MCF 10A (cell line): Measurements from ENCODE around the gene KRTAP29-1. TPM values are rescaled to one million over a fixed set of nuclear protein-coding genes. Genes with fewer than 3 reads are reported as not detected.

Experiments
- BruUV-seq: library from RNA; stranded (reverse); fragments of 400-500 nt; replicated peaks from 2 replicates; lab custom pipeline; 2021; lab: Mats Ljungman, UMichigan
- CTCF ChIA-PET: fragments of 300-600 bp; sonication (Branson Sonifier 250); formaldehyde crosslinking; extraction: SDS; loops from one replicate; lab custom pipeline; 2021; ENCODE audit warnings: antibody characterized with exemption, inconsistent platforms; lab: Yijun Ruan, JAX
- POLR2A ChIA-PET: fragments of 300-600, 350-650 bp; sonication (Branson Sonifier 250); formaldehyde crosslinking; extraction: SDS; loops from one replicate; lab custom pipeline; 2020; ENCODE audit warnings: antibody characterized with exemption, inconsistent platforms; lab: Yijun Ruan, JAX
- DNase-seq: peaks from one replicate; pipeline ENCODE4 v3.0.0-alpha.2; 2018; ENCODE audit not compliant: unreplicated experiment
- H3K27ac Mint-ChIP-seq: one replicate; pipeline ENCODE4 v1.8.0; 2022; ENCODE audit warnings: mild to moderate bottlenecking, low read depth, mixed read lengths; ENCODE audit not compliant: unreplicated experiment
- H3K27me3 Mint-ChIP-seq: one replicate; pipeline ENCODE4 v1.8.0; 2022; ENCODE audit warnings: mixed read lengths; ENCODE audit not compliant: insufficient read depth, unreplicated experiment
- H3K36me3 Mint-ChIP-seq: one replicate; pipeline ENCODE4 v1.8.0; 2022; ENCODE audit warnings: mild to moderate bottlenecking, moderate library complexity, mixed read lengths; ENCODE audit not compliant: insufficient read depth, unreplicated experiment
- H3K4me1 Mint-ChIP-seq: one replicate; pipeline ENCODE4 v1.8.0; 2022; ENCODE audit warnings: mixed read lengths; ENCODE audit not compliant: insufficient read depth, unreplicated experiment
- H3K4me3 Mint-ChIP-seq: one replicate; pipeline ENCODE4 v1.8.0; 2022; ENCODE audit warnings: mild to moderate bottlenecking, moderate library complexity, mixed read lengths; ENCODE audit not compliant: unreplicated experiment
- H3K9me3 Mint-ChIP-seq: one replicate; pipeline ENCODE4 v1.8.0; 2022; ENCODE audit warnings: mixed read lengths; ENCODE audit not compliant: unreplicated experiment
- intact Hi-C: fragments of 100-400 bp; cut with micrococcal nuclease; formaldehyde crosslinking; loops from 2 replicates; pipeline ENCODE4 v1.14.1; 2022
- total RNA-seq: library from RNA; stranded (reverse); gene quantifications from 2 replicates; pipeline ENCODE4 v1.2.3, GENCODE V29; 2022
- TF ChIP-seq, protein P1 (sequence below): fragments of 200-600 bp; IDR thresholded peaks from one replicate; pipeline ENCODE4 v1.8.0; 2022; ENCODE audit warnings: antibody characterized with exemption, mild to moderate bottlenecking; ENCODE audit not compliant: unreplicated experiment

The KRTAP29-1 gene
- total RNA-seq, 1 experiment from 2014 or later, result not detected

DNA sequence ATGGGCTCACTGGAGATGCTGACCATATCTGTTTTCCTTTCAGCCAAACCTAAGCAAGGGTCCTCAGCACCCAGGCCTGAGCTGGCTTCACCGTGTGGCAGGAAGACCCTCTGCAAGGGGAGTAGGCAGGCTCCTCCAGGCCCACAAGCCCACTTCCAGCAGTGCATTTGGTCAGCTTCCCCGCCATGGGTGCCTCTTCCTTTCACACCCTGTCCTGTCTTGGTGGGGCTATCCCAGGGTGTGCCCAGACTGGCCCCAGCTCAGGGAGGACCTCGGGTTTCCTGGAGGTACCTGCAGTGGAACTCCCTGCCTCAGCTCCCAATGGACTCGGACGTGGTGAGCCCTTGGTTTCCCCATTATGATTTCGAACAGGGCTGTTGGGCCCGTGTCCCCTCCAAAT is 25.6 kb upstream of the KRTAP29-1 start:
- ChIA-PET CTCF (interaction anchor here (0.7 to 1.4 kb wide), 9 partner anchors 11 to 521 kb away, joined by 3 to 9 read pairs (median 4); no protein-coding TSS in a partner anchor), POLR2A (no interaction called here)
- H3K4me1 Mint-ChIP-seq, result no peaks in the 10 kb centered on the region
- intact Hi-C loops, result loop anchor here (2.0 to 10.0 kb wide), 3 partner anchors 339 to 703 kb away; no protein-coding TSS in a partner anchor
- no TSS peak for BruUV-seq
- no peaks in the 10 kb centered on the region for H3K36me3 Mint-ChIP-seq
- H3K27ac Mint-ChIP-seq, result no peak overlapping the region
- TF ChIP-seq, protein P1, sequence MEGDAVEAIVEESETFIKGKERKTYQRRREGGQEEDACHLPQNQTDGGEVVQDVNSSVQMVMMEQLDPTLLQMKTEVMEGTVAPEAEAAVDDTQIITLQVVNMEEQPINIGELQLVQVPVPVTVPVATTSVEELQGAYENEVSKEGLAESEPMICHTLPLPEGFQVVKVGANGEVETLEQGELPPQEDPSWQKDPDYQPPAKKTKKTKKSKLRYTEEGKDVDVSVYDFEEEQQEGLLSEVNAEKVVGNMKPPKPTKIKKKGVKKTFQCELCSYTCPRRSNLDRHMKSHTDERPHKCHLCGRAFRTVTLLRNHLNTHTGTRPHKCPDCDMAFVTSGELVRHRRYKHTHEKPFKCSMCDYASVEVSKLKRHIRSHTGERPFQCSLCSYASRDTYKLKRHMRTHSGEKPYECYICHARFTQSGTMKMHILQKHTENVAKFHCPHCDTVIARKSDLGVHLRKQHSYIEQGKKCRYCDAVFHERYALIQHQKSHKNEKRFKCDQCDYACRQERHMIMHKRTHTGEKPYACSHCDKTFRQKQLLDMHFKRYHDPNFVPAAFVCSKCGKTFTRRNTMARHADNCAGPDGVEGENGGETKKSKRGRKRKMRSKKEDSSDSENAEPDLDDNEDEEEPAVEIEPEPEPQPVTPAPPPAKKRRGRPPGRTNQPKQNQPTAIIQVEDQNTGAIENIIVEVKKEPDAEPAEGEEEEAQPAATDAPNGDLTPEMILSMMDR, result no peak
- H3K27me3 Mint-ChIP-seq, result no peaks in the 10 kb centered on the region
- no peak overlapping the region for H3K4me3 Mint-ChIP-seq
- DNase-seq, result no peak
- H3K9me3 Mint-ChIP-seq, result no peaks in the 10 kb centered on the region

DNA sequence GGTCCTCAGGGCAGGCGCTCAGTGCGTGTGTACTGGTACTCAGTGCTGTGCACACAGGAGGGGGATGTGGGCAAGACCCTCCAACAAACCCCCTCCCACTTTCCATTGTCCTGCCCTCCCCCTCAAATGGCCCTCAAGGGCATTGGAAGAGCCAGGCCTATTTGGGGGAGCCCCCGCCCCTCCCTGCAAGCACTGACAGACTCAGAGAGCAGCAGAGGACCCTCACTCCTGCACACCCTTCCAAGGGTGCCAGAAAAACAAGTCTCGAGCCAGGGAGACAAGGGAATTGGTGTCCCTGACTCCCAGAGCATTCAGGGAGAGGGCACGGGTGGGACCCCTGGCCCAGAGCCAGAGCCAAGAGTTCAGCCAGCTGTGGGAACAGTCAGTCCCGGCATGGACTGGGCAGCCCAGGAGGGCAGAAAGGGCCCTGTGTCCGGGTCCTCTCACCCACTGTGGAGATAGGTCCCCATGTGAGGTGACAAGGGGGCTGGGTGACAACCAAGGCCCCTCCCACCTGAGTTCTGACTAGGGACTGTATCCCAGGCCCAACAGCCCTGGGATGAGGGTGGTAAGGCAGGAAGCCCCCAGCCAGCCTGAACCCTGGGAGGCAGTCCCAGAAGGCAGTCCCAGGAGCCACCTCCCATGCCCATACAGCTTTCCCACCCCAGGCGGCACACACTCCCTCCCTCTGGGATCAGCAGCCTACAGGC is 24.9 kb upstream of the KRTAP29-1 start:
- ChIA-PET POLR2A (no interaction called here), CTCF (interaction anchor here (0.9 to 1.4 kb wide), 5 partner anchors 10 to 520 kb away, joined by 3 to 9 read pairs (median 4); no protein-coding TSS in a partner anchor)
- intact Hi-C loops, result loop anchor here (2.0 to 10.0 kb wide), 3 partner anchors 339 to 703 kb away; no protein-coding TSS in a partner anchor

DNA sequence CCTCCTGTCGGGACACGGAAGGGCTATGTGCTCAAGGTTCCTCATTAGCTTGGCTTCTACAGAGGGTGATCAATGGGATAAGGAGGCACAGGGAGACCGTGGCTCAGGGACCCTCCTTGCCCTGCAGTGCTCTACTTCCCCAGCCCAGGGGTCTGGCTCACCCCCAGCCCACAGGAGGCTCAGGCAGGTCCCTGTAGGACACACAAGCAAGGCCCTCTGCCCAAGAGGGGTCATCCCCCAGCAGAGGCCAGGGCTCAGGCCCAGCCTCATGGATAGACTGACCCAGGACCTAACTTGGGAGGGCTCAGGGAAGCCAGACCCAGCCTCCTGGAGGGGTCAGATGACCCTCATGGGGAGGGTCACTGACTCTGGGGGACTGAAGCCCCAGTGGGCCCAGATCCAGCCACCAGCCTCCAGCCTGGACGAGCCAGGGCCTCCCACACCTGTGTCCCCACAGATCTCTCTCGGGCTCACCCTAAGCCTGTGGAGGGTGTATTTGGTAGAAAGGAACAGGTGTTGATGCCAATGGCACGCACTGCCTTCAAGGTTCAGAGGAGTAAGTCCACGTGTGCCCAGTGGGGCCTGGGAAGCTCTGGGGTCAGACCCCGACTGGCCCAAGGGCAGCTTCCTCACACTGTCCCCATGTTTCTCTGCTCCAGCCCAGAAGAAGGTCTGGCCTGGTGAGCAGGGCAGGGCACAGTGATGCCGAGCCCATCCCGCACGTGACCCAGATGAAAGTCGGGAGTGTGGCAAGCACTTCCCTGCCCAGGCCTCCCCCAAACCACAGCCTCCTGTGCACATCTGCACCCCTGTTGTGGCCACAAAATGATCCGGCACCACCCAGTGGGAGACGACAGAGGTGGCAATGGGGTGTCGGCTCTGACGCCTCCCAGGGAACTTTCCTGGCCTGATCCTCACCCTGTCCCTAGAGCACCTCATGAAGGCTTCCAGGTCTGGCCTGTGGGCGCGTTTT is 23.8 kb upstream of the KRTAP29-1 start:
- ChIA-PET POLR2A (no interaction called here), CTCF (interaction anchor here (1.7 kb wide), 1 partner anchor 222 kb away, joined by 6 read pairs; no protein-coding TSS in a partner anchor)
- BruUV-seq, result no TSS peak
- no peak overlapping the region for H3K27ac Mint-ChIP-seq
- no peaks in the 10 kb centered on the region for H3K36me3 Mint-ChIP-seq
- H3K27me3 Mint-ChIP-seq, result no peaks in the 10 kb centered on the region
- H3K4me1 Mint-ChIP-seq, result no peaks in the 10 kb centered on the region
- no peak overlapping the region for H3K4me3 Mint-ChIP-seq
- no peaks in the 10 kb centered on the region for H3K9me3 Mint-ChIP-seq
- TF ChIP-seq, protein P1, result no peak
- no peak for DNase-seq
- intact Hi-C loops, result loop anchor here (10.0 kb wide), 1 partner anchor 702 kb away; no protein-coding TSS in a partner anchor

More for the DNA sequence above, 24.9 kb upstream of the KRTAP29-1 start:
- no peak for DNase-seq
- no peaks in the 10 kb centered on the region for H3K9me3 Mint-ChIP-seq
- BruUV-seq, result no TSS peak
- TF ChIP-seq, protein P1, result no peak
- H3K27me3 Mint-ChIP-seq, result no peaks in the 10 kb centered on the region
- no peak overlapping the region for H3K4me3 Mint-ChIP-seq
- H3K27ac Mint-ChIP-seq, result no peak overlapping the region
- no peaks in the 10 kb centered on the region for H3K4me1 Mint-ChIP-seq
- H3K36me3 Mint-ChIP-seq, result no peaks in the 10 kb centered on the region

DNA sequence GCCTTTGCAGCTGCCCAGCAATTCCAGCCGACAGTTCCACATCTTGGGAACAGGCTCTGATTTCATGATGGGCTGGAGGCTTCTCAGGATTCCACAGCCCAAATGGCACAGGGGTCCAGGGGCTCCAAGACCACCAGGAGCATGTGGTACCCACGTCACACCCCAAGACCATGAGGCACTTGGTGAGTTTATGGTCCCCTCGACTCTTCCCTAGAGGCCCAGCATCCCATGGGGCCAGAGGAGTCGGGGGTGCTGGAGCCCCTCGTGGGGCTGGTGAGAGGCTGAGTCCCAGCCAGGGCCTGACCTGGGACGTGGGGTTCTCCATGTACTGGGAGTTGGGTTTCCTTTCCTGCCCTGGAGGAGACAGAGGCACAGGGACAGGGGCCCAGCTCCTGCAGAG is 23.0 kb upstream of the KRTAP29-1 start:
- no peak overlapping the region for H3K4me3 Mint-ChIP-seq
- no peaks in the 10 kb centered on the region for H3K27me3 Mint-ChIP-seq
- ChIA-PET POLR2A (no interaction called here), CTCF (interaction anchor here (1.7 kb wide), 1 partner anchor 223 kb away, joined by 6 read pairs; no protein-coding TSS in a partner anchor)
- H3K4me1 Mint-ChIP-seq, result no peaks in the 10 kb centered on the region
- BruUV-seq, result no TSS peak
- no peaks in the 10 kb centered on the region for H3K36me3 Mint-ChIP-seq
- no peak overlapping the region for H3K27ac Mint-ChIP-seq
- TF ChIP-seq, protein P1, result no peak
- no peak for DNase-seq
- H3K9me3 Mint-ChIP-seq, result no peaks in the 10 kb centered on the region
- intact Hi-C loops, result loop anchor here (10.0 kb wide), 1 partner anchor 701 kb away; no protein-coding TSS in a partner anchor
